NT2/D1 (cell line): ENCODE results near the gene TUG1.

Experiments
- DNase-seq: peaks from one replicate; pipeline ENCODE4 v3.0.0-alpha.2; 2011; ENCODE audit warnings: low read depth, low spot score
- H3K27me3 ChIP-seq: 2 replicates; pipeline ENCODE4 v1.6.0; 2011; ENCODE audit warnings: mild to moderate bottlenecking; ENCODE audit not compliant: insufficient read length, insufficient read depth
- H3K36me3 ChIP-seq: 2 replicates; pipeline ENCODE4 v1.6.1; 2011; ENCODE audit warnings: mild to moderate bottlenecking, low read length, mixed read lengths; ENCODE audit not compliant: insufficient read depth, insufficient read length
- H3K4me1 ChIP-seq: 2 replicates; pipeline ENCODE4 v1.5.1; 2011; ENCODE audit not compliant: insufficient read depth, insufficient read length
- H3K4me3 ChIP-seq: 2 replicates; pipeline ENCODE4 v1.5.1; 2011; ENCODE audit warnings: low read depth; ENCODE audit not compliant: insufficient read length
- H3K9ac ChIP-seq: 2 replicates; pipeline ENCODE4 v1.6.0; 2011; ENCODE audit warnings: low read depth; ENCODE audit not compliant: insufficient read length
- H3K9me3 ChIP-seq: 2 replicates; pipeline ENCODE4 v1.5.1; 2011; ENCODE audit warnings: mild to moderate bottlenecking, low read length; ENCODE audit not compliant: insufficient read depth
- SUZ12 ChIP-seq: IDR thresholded peaks from 2 replicates; pipeline ENCODE4 v1.6.1; 2011; ENCODE audit not compliant: insufficient read length, insufficient read depth; ENCODE audit errors: extremely low read depth
- YY1 ChIP-seq: IDR thresholded peaks from 2 replicates; pipeline ENCODE4 v1.6.1; 2011; ENCODE audit not compliant: insufficient read length, insufficient read depth
- ZNF274 ChIP-seq: IDR thresholded peaks from 2 replicates; pipeline ENCODE4 v1.6.1; 2011; ENCODE audit warnings: mild to moderate bottlenecking, low read depth, low read length

The TUG1 gene

DNA sequence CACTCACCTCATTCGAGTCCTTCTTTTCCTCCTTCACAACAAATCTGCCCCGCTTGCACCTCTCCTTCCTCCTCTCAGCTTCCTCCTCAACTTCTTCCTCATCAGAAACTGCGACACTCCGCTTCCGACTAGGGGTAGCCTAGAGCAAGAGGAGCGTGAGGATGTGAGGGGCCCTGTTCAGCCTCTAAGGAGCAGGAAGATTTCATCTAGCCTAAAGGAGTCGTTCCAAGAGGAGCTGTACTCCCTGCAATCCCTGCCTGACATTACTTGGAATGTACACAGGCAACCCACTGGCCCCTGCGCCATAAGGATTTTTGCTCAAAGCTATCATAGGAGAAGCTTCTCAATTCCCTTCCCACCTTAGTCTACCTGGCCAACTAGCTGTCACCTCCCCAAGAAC is 35.0 kb upstream of the TUG1 start:
- DNase-seq: no peak
- Histone ChIP-seq H3K4me1 (no peaks in the 10 kb centered on the region), H3K4me3 (no peak overlapping the region), H3K36me3 (peaks cover 90% of the 10 kb centered on the region), H3K9ac (no peak overlapping the region), H3K9me3 (no peaks in the 10 kb centered on the region), H3K27me3 (no peaks in the 10 kb centered on the region)
- no peak for TF ChIP-seq ZNF274

DNA sequence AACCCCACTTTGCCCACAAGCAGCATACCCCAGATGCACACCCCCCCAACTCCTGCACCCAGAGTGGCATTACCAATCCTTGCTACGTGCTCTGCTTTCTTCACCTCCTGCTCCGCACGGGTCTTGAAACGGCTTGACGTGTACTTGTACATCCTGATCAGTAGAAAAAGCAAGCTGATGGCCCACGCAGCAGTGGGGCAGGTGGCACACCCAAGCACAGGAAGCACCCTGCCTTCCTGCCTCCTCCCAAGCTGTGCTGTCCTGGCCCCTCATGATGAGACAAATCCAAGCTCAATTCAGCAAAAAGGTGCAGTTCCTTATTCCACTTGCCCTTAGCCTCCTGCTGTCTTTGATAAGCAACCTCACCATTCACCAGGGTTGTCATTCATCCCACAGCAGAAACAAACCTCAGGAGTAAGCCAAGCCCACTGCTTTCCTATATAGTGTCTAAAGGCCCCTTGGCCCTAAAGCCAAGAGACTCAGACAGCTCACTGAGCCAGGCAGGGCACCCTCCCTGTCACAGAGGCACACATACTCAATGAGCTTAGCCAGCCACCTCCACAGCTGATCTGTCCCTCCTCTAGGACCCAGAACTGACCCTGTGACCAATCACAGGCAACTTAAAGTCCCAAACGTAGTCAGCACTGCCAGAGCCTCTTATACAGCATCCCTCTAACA is 28.2 kb upstream of the TUG1 start:
- H3K9ac ChIP-seq: no peak overlapping the region
- no peak for DNase-seq
- H3K27me3 ChIP-seq: no peaks in the 10 kb centered on the region
- H3K4me1 ChIP-seq: no peaks in the 10 kb centered on the region
- no peak overlapping the region for H3K4me3 ChIP-seq
- H3K36me3 ChIP-seq: peaks cover 96% of the 10 kb centered on the region
- TF ChIP-seq ZNF274 (no peak), SUZ12 (no peak), YY1 (no peak)
- no peaks in the 10 kb centered on the region for H3K9me3 ChIP-seq

DNA sequence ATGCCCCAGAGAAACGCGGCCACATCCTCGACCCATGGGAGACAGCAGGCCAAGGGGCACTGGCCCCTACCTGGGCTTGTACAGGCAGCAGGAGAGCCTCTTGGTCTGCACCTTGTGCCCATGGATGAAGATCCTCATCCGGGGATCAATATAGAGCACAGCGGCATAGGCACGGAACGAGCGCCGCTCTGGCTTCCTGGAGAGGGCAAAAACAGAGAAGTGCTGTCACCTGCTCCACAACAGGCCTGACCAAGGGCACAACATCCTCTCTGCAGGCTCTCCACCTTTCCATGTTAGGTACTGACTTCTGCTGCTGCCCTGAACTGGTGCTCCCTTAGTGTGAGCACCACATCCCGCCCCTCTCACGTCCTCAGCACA is 27.7 kb upstream of the TUG1 start:
- Histone ChIP-seq H3K36me3 (peaks cover 96% of the 10 kb centered on the region), H3K9me3 (no peaks in the 10 kb centered on the region), H3K27me3 (no peaks in the 10 kb centered on the region), H3K4me3 (no peak overlapping the region), H3K9ac (no peak overlapping the region), H3K4me1 (no peaks in the 10 kb centered on the region)
- TF ChIP-seq ZNF274: no peak
- TF ChIP-seq YY1: no peak
- TF ChIP-seq SUZ12: no peak
- no peak for DNase-seq

DNA sequence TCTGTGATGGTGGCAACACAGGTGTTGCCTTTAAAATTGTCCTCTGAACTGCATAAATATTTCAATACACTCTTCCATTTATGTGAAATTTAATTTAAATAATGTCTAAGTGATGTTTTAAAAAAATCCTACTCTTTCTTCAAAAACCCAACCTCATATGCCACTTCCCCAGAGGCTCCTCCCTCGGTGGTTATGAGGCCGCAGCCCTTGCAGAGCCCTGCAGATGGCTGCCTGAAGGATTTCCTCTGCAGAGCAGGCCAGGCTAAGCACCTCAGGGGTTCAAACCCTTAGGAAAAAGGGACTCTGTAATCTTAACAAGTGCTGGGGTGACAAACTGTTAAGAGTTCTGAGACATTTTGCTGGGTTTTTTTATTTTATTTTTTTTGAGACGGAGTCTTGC is 25.7 kb upstream of the TUG1 start:
- no peak for TF ChIP-seq ZNF274
- TF ChIP-seq SUZ12: no peak
- no peak for TF ChIP-seq YY1
- H3K4me3 ChIP-seq: no peak overlapping the region
- no peak for DNase-seq
- peaks cover 10% of the 10 kb centered on the region for H3K4me1 ChIP-seq
- H3K9me3 ChIP-seq: no peaks in the 10 kb centered on the region
- peaks cover 95% of the 10 kb centered on the region for H3K36me3 ChIP-seq
- no peak overlapping the region for H3K9ac ChIP-seq
- H3K27me3 ChIP-seq: no peaks in the 10 kb centered on the region

DNA sequence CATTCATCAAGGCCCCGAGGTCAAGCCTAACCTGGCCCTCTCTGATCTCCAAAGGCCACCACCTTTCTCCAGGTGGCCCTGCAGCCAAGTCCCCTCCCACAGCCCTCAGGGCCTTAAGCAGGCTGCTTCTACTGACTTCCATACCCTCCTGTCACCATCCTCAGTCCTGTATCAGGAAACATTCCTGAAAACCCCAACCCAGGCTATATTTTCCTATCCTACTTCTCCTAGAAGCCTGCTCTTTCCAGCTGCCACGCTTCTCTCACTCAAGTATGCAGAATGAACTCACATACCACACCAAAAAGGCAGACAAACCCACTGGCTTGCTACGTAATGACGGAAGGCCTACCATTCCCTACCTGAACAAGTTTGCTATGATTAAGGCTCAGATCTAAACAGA is 24.1 kb upstream of the TUG1 start:
- Histone ChIP-seq H3K9me3 (no peaks in the 10 kb centered on the region), H3K4me3 (no peak overlapping the region), H3K36me3 (peaks cover 97% of the 10 kb centered on the region), H3K27me3 (no peaks in the 10 kb centered on the region), H3K4me1 (peaks cover 10% of the 10 kb centered on the region), H3K9ac (no peak overlapping the region)
- DNase-seq: no peak
- TF ChIP-seq SUZ12: no peak
- no peak for TF ChIP-seq YY1
- TF ChIP-seq ZNF274: no peak

DNA sequence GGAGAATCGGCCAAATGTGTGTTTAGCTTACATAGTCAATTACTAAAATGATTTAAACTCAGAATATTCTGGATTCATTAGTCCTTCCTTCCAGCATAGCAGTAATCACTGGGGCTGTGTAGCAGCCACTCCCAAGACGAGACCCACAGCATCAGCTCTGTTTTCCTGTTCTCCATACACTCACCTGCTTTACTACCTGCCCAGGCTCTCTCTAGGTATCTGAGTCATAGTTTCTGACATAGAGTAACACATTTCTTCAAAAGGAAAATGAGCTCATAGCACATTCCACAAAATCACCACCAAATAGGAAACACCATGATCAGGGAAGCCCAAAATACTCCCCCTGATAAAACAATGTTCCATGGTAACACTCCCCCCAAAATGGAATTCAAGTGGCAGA is 23.4 kb upstream of the TUG1 start:
- peaks cover 10% of the 10 kb centered on the region for H3K4me1 ChIP-seq
- H3K9me3 ChIP-seq: no peaks in the 10 kb centered on the region
- no peak overlapping the region for H3K9ac ChIP-seq
- H3K27me3 ChIP-seq: no peaks in the 10 kb centered on the region
- DNase-seq: no peak
- TF ChIP-seq SUZ12 (no peak), ZNF274 (no peak), YY1 (no peak)
- H3K36me3 ChIP-seq: peaks cover 97% of the 10 kb centered on the region
- no peak overlapping the region for H3K4me3 ChIP-seq

DNA sequence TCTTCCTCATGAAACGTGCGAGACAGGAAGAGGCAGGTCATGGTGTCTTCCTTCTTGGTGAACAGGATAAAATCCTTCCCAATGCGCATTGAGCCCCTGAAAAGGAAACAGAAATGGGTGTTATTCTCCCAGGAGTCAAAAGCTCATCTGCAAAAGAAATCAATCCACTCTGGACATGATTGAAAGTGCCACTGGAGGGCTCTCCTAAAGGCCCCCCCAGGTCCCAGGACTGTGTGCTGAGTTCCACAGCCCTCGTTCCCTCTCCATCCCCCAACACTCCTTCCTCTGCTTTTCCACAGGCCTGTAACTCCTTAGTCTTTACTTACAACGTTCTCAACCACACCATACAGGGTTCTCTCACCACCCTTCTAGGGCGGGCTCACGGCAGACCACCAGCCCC is 22.7 kb upstream of the TUG1 start:
- DNase-seq: no peak
- Histone ChIP-seq H3K9ac (no peak overlapping the region), H3K36me3 (peaks cover 97% of the 10 kb centered on the region), H3K27me3 (no peaks in the 10 kb centered on the region), H3K4me3 (no peak overlapping the region), H3K4me1 (peaks cover 10% of the 10 kb centered on the region), H3K9me3 (no peaks in the 10 kb centered on the region)
- TF ChIP-seq SUZ12: no peak
- no peak for TF ChIP-seq YY1
- no peak for TF ChIP-seq ZNF274
